ENCODE results near the gene LRFN2.

The LRFN2 gene

GRCh38 chr6:40512340-40512739, 74.8 kb downstream of the LRFN2 start:
- TF ChIP-seq EZH2phosphoT487 (IDR thresholded peaks at IDR 0.05; ENCODE audit: borderline replicate concordance, low read length) (no peak), CTCF (IDR thresholded peaks at IDR 0.05; ENCODE audit: low read depth, low read length, poor library complexity, severe bottlenecking) (no peak)
- H4K20me1 ChIP-seq (ENCODE audit: control insufficient read depth, insufficient read depth, low read depth, low read length): no peaks in the 10 kb centered on the region
- no peaks in the 10 kb centered on the region for H3K79me2 ChIP-seq (ENCODE audit: control insufficient read depth, low read length)
- no peak overlapping the region for H3K4me2 ChIP-seq (ENCODE audit: low read length)
- H3K9me2 ChIP-seq (replicated peaks; ENCODE audit: control insufficient read depth, low read length): no peaks in the 10 kb centered on the region
- H3K27ac ChIP-seq (ENCODE audit: low read depth, low read length): no peak overlapping the region
- H3K4me1 ChIP-seq (ENCODE audit: control insufficient read depth, low read length): no peaks in the 10 kb centered on the region
- H3K36me3 ChIP-seq (ENCODE audit: control insufficient read depth, low read length): no peaks in the 10 kb centered on the region
- no peaks in the 10 kb centered on the region for H3F3A ChIP-seq (ENCODE audit: control insufficient read depth, insufficient read depth)
- H3K9me3 ChIP-seq (ENCODE audit: control insufficient read depth, insufficient read depth, low read length): no peaks in the 10 kb centered on the region
- no peak overlapping the region for H3K4me3 ChIP-seq (ENCODE audit: low read length)
- H3K27me3 ChIP-seq (ENCODE audit: control insufficient read depth, low read length): peaks cover 2% of the 10 kb centered on the region; the same call in 1 of the 2 replicates

DNA sequence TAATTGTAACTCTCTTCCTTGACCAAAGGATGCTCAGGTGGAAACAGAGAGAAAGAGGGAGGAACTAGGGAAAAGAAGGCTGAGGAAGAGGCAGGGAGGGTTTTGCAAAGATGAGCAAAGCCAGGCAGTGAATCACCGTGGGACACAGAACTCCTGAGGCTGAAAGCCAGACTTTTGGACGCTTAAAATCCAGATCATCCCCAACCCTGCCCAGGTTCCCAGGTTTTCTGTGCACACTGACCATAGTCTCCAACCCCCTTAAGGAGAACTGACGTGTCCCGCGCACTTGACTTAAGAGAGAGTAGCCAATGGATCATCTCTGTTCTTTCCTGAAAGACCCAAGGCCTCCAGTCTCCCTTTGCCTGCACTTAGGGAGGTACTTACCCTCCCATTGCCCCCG, 75.3 kb downstream of the LRFN2 start:
- H4K20me1 ChIP-seq (ENCODE audit: control insufficient read depth, insufficient read depth, low read depth, low read length): no peaks in the 10 kb centered on the region
- H3K27me3 ChIP-seq (ENCODE audit: control insufficient read depth, low read length): peaks cover 2% of the 10 kb centered on the region; the same call in 1 of the 2 replicates
- H3K9me2 ChIP-seq (replicated peaks; ENCODE audit: control insufficient read depth, low read length): no peaks in the 10 kb centered on the region
- TF ChIP-seq EZH2phosphoT487 (IDR thresholded peaks at IDR 0.05; ENCODE audit: borderline replicate concordance, low read length) (no peak), CTCF (IDR thresholded peaks at IDR 0.05; ENCODE audit: low read depth, low read length, poor library complexity, severe bottlenecking) (no peak)
- no peaks in the 10 kb centered on the region for H3K79me2 ChIP-seq (ENCODE audit: control insufficient read depth, low read length)
- H3K36me3 ChIP-seq (ENCODE audit: control insufficient read depth, low read length): no peaks in the 10 kb centered on the region
- H3K4me2 ChIP-seq (ENCODE audit: low read length): no peak overlapping the region
- H3K4me3 ChIP-seq (ENCODE audit: low read length): no peak overlapping the region
- H3K9me3 ChIP-seq (ENCODE audit: control insufficient read depth, insufficient read depth, low read length): no peaks in the 10 kb centered on the region
- no peak overlapping the region for H3K27ac ChIP-seq (ENCODE audit: low read depth, low read length)
- no peaks in the 10 kb centered on the region for H3K4me1 ChIP-seq (ENCODE audit: control insufficient read depth, low read length)
- H3F3A ChIP-seq (ENCODE audit: control insufficient read depth, insufficient read depth): no peaks in the 10 kb centered on the region

GRCh38 chr6:40510442-40510841, 76.7 kb downstream of the LRFN2 start:
- no peak for TF ChIP-seq CTCF (IDR thresholded peaks at IDR 0.05; ENCODE audit: low read depth, low read length, poor library complexity, severe bottlenecking)
- no peak overlapping the region for H3K27ac ChIP-seq (ENCODE audit: low read depth, low read length)
- no peaks in the 10 kb centered on the region for H3K9me3 ChIP-seq (ENCODE audit: control insufficient read depth, insufficient read depth, low read length)
- no peaks in the 10 kb centered on the region for H3K36me3 ChIP-seq (ENCODE audit: control insufficient read depth, low read length)
- H3K79me2 ChIP-seq (ENCODE audit: control insufficient read depth, low read length): no peaks in the 10 kb centered on the region
- no peak overlapping the region for H3K4me3 ChIP-seq (ENCODE audit: low read length)
- no peaks in the 10 kb centered on the region for H4K20me1 ChIP-seq (ENCODE audit: control insufficient read depth, insufficient read depth, low read depth, low read length)
- H3K4me2 ChIP-seq (ENCODE audit: low read length): no peak overlapping the region
- H3K9me2 ChIP-seq (replicated peaks; ENCODE audit: control insufficient read depth, low read length): no peaks in the 10 kb centered on the region
- no peaks in the 10 kb centered on the region for H3K4me1 ChIP-seq (ENCODE audit: control insufficient read depth, low read length)
- peaks cover 2% of the 10 kb centered on the region; the same call in 1 of the 2 replicates for H3K27me3 ChIP-seq (ENCODE audit: control insufficient read depth, low read length)
- H3F3A ChIP-seq (ENCODE audit: control insufficient read depth, insufficient read depth): no peaks in the 10 kb centered on the region
